ENCODE measurements around the gene SMAD7. TPM values are rescaled to one million over a fixed set of nuclear protein-coding genes. Genes with fewer than 3 reads are reported as not detected.

Gene SMAD7
- total RNA-seq, 1 experiment from 2014 or later = 2.1 TPM

DNA sequence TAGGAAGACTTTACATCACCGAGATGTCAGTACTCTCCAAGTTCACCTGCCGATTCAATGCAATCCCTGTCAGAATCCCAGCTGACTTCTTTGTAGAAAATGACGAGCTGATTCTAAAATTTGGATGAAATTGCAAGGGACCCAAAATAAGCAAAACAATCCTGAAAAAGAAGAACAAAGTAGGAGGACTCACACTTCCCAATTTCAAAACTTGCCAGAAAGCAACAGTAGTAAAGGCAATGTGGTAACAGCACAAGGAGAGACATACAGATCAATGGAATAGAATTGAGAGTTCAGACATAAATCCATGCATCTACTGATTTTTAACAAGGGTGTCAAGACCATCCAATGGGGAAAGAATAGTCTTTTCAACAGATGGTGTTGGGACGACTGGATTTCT is 52.2 kb downstream of the SMAD7 start:
- Histone ChIP-seq H4K20me1 (ENCODE audit: insufficient read depth, low read depth, low read length) (no peaks in the 10 kb centered on the region), H3K27ac (ENCODE audit: low read length) (no peak overlapping the region), H3K4me2 (ENCODE audit: low read depth, low read length, poor library complexity, severe bottlenecking) (no peak overlapping the region), H3K4me3 (ENCODE audit: low read length) (no peak overlapping the region), H2AFZ (ENCODE audit: low read length) (no peak overlapping the region), H3K9me3 (ENCODE audit: low read length) (no peaks in the 10 kb centered on the region), H3K4me1 (ENCODE audit: low read length) (no peaks in the 10 kb centered on the region), H3K9me2 (replicated peaks; ENCODE audit: insufficient read depth, low read length) (no peaks in the 10 kb centered on the region), H3K36me3 (ENCODE audit: insufficient read depth, low read length) (no peaks in the 10 kb centered on the region), H3K9ac (ENCODE audit: low read length) (no peak overlapping the region), H3K79me2 (ENCODE audit: low read length) (no peaks in the 10 kb centered on the region), H3K27me3 (ENCODE audit: low read length) (no peaks in the 10 kb centered on the region)
- DNase-seq = no peak

DNA sequence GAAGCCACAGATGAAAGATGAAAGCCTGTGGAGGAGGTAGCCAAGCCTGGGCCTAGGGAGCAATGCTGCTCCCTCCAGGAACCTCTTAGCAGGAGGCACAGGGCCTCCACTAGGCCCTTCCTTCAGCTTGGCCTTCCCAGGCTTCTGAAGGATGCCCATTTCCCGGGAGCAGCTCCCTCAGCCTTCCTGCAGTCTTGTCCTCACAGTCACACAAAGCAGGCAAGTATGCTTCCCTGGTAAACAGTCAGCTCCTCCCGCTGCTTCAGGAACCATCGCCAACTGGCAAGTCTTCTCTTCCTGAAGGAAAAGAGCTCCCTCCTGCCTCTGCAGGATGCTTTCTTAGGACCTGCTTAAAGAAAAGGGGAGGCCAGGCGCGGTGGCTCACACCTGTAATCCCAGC is 53.2 kb downstream of the SMAD7 start:
- H3K27ac ChIP-seq (ENCODE audit: low read length) = no peak overlapping the region
- no peak overlapping the region for H3K9ac ChIP-seq (ENCODE audit: low read length)

DNA sequence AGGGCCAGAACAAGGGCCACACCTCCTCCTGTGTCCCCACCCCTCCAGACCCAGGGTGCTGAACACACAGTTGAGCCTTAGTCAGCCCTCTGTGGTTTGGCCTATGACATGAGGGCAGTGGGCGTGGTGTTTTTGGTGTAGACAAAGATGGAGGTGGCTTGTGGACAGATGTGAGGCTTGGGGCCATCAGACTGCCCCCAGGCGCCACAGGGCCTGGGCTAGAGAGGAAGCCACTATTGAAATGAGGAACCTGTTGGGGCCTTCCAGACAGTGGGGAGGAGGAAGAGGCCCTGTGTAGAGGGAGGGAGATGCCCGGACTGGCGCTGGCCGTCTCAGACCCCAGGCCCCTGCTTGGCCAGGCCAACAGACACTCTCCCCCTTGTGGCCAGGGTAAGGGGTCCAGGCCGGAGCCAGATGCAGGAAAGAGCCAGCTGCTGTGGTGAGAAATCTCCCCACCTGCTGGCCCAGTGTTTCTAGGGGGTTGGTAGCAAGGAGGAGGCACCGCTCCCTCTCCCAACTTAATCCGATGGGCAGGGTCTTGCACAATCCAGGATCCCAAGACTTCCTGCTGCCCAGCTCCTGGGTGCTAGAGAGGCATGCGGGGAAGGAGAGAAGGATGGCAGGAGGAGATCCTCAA is 53.8 kb downstream of the SMAD7 start:
- Histone ChIP-seq H3K79me2 (ENCODE audit: low read length) (no peaks in the 10 kb centered on the region), H2AFZ (ENCODE audit: low read length) (no peak overlapping the region), H3K27me3 (ENCODE audit: low read length) (no peaks in the 10 kb centered on the region), H3K9ac (ENCODE audit: low read length) (no peak overlapping the region), H3K4me3 (ENCODE audit: low read length) (no peak overlapping the region), H3K27ac (ENCODE audit: low read length) (no peak overlapping the region), H3K9me2 (replicated peaks; ENCODE audit: insufficient read depth, low read length) (no peaks in the 10 kb centered on the region), H3K4me1 (ENCODE audit: low read length) (no peaks in the 10 kb centered on the region), H3K9me3 (ENCODE audit: low read length) (no peaks in the 10 kb centered on the region), H4K20me1 (ENCODE audit: insufficient read depth, low read depth, low read length) (no peaks in the 10 kb centered on the region), H3K4me2 (ENCODE audit: low read depth, low read length, poor library complexity, severe bottlenecking) (no peak overlapping the region), H3K36me3 (ENCODE audit: insufficient read depth, low read length) (no peaks in the 10 kb centered on the region)
- DNase-seq = peak; percentile 46

More for the DNA sequence above, 53.2 kb downstream of the SMAD7 start:
- Histone ChIP-seq H3K79me2 (ENCODE audit: low read length) (no peaks in the 10 kb centered on the region), H3K4me3 (ENCODE audit: low read length) (no peak overlapping the region), H3K4me1 (ENCODE audit: low read length) (no peaks in the 10 kb centered on the region), H3K4me2 (ENCODE audit: low read depth, low read length, poor library complexity, severe bottlenecking) (no peak overlapping the region), H3K9me3 (ENCODE audit: low read length) (no peaks in the 10 kb centered on the region), H3K9me2 (replicated peaks; ENCODE audit: insufficient read depth, low read length) (no peaks in the 10 kb centered on the region), H3K36me3 (ENCODE audit: insufficient read depth, low read length) (no peaks in the 10 kb centered on the region), H2AFZ (ENCODE audit: low read length) (no peak overlapping the region), H4K20me1 (ENCODE audit: insufficient read depth, low read depth, low read length) (no peaks in the 10 kb centered on the region), H3K27me3 (ENCODE audit: low read length) (no peaks in the 10 kb centered on the region)
- no peak for DNase-seq

DNA sequence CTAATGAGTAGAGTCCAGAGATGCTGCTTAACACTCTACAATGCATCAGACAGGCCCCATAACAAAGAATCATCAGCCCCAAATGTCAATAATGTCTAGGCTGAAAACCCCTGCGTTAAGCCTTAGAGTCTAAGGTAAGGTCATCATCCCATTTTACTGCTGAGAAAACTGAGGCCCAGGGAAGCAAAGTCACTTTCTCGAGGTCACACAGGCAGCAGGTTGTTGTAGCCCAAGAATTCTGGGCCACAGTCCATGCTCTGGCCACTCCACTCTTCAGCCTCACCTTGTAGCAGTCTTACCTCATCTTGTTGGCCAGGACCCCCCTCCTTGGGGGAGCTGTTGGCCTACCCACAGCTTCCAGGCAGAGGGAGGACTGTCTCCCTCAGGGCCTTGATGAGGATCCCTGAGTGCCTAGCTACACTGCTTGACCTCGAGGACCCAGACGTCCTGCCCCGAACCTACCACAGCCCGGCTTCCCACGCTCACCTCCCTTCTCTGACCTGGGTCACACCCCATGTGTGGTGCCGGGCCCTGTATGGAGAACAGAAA is 54.4 kb downstream of the SMAD7 start:
- no peaks in the 10 kb centered on the region for H4K20me1 ChIP-seq (ENCODE audit: insufficient read depth, low read depth, low read length)
- no peak overlapping the region for H3K9ac ChIP-seq (ENCODE audit: low read length)
- no peak overlapping the region for H3K27ac ChIP-seq (ENCODE audit: low read length)
- H3K4me1 ChIP-seq (ENCODE audit: low read length) = no peaks in the 10 kb centered on the region
- no peak overlapping the region for H3K4me3 ChIP-seq (ENCODE audit: low read length)
- DNase-seq = no peak
- no peak overlapping the region for H2AFZ ChIP-seq (ENCODE audit: low read length)
- no peaks in the 10 kb centered on the region for H3K27me3 ChIP-seq (ENCODE audit: low read length)
- H3K79me2 ChIP-seq (ENCODE audit: low read length) = no peaks in the 10 kb centered on the region
- H3K9me2 ChIP-seq (replicated peaks; ENCODE audit: insufficient read depth, low read length) = no peaks in the 10 kb centered on the region
- H3K9me3 ChIP-seq (ENCODE audit: low read length) = no peaks in the 10 kb centered on the region
- no peaks in the 10 kb centered on the region for H3K36me3 ChIP-seq (ENCODE audit: insufficient read depth, low read length)
- no peak overlapping the region for H3K4me2 ChIP-seq (ENCODE audit: low read depth, low read length, poor library complexity, severe bottlenecking)

DNA sequence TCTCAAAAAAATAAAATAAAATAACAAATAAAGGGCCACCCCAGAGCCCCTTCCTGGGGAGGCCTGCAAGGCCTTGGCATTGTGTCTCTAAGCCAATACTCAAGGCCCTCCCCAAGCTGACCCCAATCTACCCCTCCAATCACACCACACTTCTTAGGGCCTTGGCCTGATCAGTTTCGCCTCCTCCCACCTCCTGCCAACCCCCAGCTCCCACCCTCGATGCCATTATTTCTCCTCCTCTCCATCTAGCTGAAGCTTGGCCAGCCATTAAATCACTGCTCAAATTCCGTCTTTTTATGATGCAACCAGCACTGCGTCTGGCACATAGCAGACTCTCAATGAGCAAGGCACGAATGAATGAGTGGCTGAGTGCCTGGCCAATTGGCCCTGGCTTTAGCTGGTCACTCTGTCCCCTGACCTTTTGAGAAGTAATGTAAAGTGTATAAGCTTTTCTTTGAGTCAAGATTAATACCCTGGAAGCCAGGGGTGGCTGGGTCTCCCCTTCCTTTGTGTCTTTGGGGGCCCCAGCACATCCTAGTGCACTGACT is 55.9 kb downstream of the SMAD7 start:
- Histone ChIP-seq H3K9me2 (replicated peaks; ENCODE audit: insufficient read depth, low read length) (no peaks in the 10 kb centered on the region), H3K79me2 (ENCODE audit: low read length) (no peaks in the 10 kb centered on the region), H3K4me1 (ENCODE audit: low read length) (no peaks in the 10 kb centered on the region), H3K4me2 (ENCODE audit: low read depth, low read length, poor library complexity, severe bottlenecking) (no peak overlapping the region), H3K27me3 (ENCODE audit: low read length) (no peaks in the 10 kb centered on the region), H3K9ac (ENCODE audit: low read length) (no peak overlapping the region), H3K27ac (ENCODE audit: low read length) (no peak overlapping the region), H3K9me3 (ENCODE audit: low read length) (no peaks in the 10 kb centered on the region), H3K36me3 (ENCODE audit: insufficient read depth, low read length) (no peaks in the 10 kb centered on the region), H3K4me3 (ENCODE audit: low read length) (no peak overlapping the region), H4K20me1 (ENCODE audit: insufficient read depth, low read depth, low read length) (no peaks in the 10 kb centered on the region), H2AFZ (ENCODE audit: low read length) (no peak overlapping the region)
- no peak for DNase-seq

DNA sequence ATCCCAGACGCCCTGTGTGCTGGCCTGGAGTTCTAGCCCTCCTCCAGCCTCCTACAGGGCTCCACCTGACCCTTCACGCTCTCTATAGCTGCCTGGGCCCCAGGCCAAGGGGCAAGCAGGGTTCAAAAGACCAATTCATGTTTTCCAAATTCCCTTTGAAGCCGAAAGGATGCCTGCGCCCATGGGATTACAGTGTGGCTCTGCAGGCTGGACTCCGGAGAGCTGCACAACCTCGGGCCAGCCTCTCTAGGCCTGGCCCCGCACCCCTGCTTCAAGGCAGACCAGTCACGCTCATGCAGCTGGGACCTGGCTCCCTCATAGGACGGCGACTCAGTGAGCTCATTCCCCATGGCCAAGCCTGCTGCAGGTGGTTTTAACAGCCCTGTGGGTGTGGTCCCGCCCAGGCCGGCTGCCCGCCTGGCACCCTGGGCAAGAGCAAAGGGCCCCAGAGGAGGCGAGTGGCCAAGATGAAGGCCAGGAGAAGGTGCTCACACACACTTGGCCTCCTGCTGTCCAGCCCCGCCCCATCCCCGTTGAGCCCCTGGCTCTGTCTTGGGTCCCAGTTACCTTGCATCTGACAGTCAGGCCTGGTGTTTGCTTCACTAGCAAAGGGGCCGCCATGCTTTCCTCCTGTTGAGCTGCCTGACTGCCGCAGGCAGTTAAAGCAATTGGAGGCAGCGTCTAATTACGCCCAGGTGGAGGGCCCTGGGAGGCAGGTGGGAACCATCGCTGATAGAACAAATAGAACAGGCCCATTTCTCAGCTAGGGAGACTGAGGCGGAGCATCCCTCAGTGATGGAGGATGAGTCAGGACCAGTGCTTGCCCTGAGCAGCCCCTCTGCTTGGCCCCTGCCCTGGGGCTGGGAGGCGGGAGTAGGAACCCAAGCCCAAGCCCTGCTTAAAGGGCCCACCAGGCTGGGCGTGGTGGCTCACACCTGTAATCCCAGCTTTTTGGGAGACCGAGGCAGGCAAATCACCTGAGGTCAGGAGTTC is 56.9 kb downstream of the SMAD7 start:
- H3K4me3 ChIP-seq (ENCODE audit: low read length) = no peak overlapping the region
- no peak overlapping the region for H3K9ac ChIP-seq (ENCODE audit: low read length)
- H2AFZ ChIP-seq (ENCODE audit: low read length) = no peak overlapping the region
- no peak for DNase-seq
- no peaks in the 10 kb centered on the region for H4K20me1 ChIP-seq (ENCODE audit: insufficient read depth, low read depth, low read length)
- no peaks in the 10 kb centered on the region for H3K9me3 ChIP-seq (ENCODE audit: low read length)
- no peaks in the 10 kb centered on the region for H3K36me3 ChIP-seq (ENCODE audit: insufficient read depth, low read length)
- no peaks in the 10 kb centered on the region for H3K27me3 ChIP-seq (ENCODE audit: low read length)
- H3K4me2 ChIP-seq (ENCODE audit: low read depth, low read length, poor library complexity, severe bottlenecking) = no peak overlapping the region
- H3K4me1 ChIP-seq (ENCODE audit: low read length) = no peaks in the 10 kb centered on the region
- no peaks in the 10 kb centered on the region for H3K9me2 ChIP-seq (replicated peaks; ENCODE audit: insufficient read depth, low read length)
- no peak overlapping the region for H3K27ac ChIP-seq (ENCODE audit: low read length)
- H3K79me2 ChIP-seq (ENCODE audit: low read length) = no peaks in the 10 kb centered on the region

DNA sequence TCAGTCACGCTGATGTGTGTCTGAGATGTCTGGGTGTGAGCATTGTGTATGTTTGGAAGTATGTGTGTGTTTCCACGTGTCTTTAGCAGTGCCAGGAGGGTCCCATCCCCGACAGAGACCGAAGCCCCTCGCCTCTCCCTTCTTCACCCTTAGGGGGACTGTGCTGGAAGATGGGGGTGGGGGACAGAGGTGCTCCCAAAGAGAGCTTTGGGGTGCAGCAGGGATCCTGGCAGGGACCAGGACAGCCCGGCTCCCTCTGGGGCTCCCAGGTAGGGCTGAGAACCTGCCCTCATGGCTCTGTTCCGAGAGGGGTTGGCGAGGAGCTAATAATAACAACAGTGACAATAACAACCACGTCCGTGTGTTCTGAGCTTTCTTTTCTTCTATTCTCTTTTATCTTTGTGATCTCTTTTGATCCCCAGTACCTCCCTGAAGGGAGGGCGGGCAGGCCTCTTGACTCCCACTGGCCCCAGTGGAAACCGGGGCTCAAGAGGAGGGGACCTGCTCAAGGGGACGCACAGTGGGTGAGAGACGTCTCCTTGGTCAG is 57.6 kb downstream of the SMAD7 start:
- no peaks in the 10 kb centered on the region for H3K4me1 ChIP-seq (ENCODE audit: low read length)
- no peak overlapping the region for H3K27ac ChIP-seq (ENCODE audit: low read length)
- H3K79me2 ChIP-seq (ENCODE audit: low read length) = no peaks in the 10 kb centered on the region
- no peak overlapping the region for H3K9ac ChIP-seq (ENCODE audit: low read length)
- no peaks in the 10 kb centered on the region for H4K20me1 ChIP-seq (ENCODE audit: insufficient read depth, low read depth, low read length)
- H3K9me3 ChIP-seq (ENCODE audit: low read length) = no peaks in the 10 kb centered on the region
- H3K9me2 ChIP-seq (replicated peaks; ENCODE audit: insufficient read depth, low read length) = no peaks in the 10 kb centered on the region
- H3K36me3 ChIP-seq (ENCODE audit: insufficient read depth, low read length) = no peaks in the 10 kb centered on the region
- H3K27me3 ChIP-seq (ENCODE audit: low read length) = no peaks in the 10 kb centered on the region
- no peak overlapping the region for H3K4me2 ChIP-seq (ENCODE audit: low read depth, low read length, poor library complexity, severe bottlenecking)
- no peak overlapping the region for H3K4me3 ChIP-seq (ENCODE audit: low read length)
- H2AFZ ChIP-seq (ENCODE audit: low read length) = no peak overlapping the region
- DNase-seq = no peak

Data from Karpas-422 (cell line).